Adrenal gland (tissue), 12 donors: ENCODE results near the gene HOXB1. TPM values are rescaled to one million over a fixed set of nuclear protein-coding genes. Genes with fewer than 3 reads are reported as not detected.
A peak's percentile ranks its signal among the peaks of the same experiment; 100 is the strongest.

Source experiments
- DNase-seq, 7 donors: peaks; one replicate each; pipeline ENCODE4 v3.0.0-alpha.2; 2019 to 2020
- H3K27ac ChIP-seq, 5 donors: fragments of 200-600 bp; sonication (generic) in 4 of 5; 1 replicate in 3 of 5; 2 replicates in 2 of 5; pipeline versions ENCODE4 v1.5.1 to v1.8.0; 2016 to 2020; ENCODE audit warnings: mild to moderate bottlenecking in 1 of 5
- H3K27me3 ChIP-seq: fragments of 200-600 bp; 2 replicates; pipeline ENCODE4 v1.8.0; 2021
- H3K36me3 ChIP-seq, 2 donors: fragments of 200-600 bp; replicated peaks in 1 of 2; 1 replicate in 1 of 2; 2 replicates in 1 of 2; pipeline versions ENCODE4 v1.5.1 to v1.8.0; 2018 to 2022
- H3K4me1 ChIP-seq, 2 donors: fragments of 200-600 bp; replicated peaks in 1 of 2; 1 replicate in 1 of 2; 2 replicates in 1 of 2; pipeline versions ENCODE4 v1.5.1 to v1.8.0; 2018 to 2021
- H3K4me3 ChIP-seq, 4 donors: fragments of 200-600 bp; sonication (generic) in 3 of 4; one replicate each; pipeline ENCODE4 v1.5.1; 2016 to 2018
- H3K9me3 ChIP-seq, 3 donors: fragments of 200-600 bp; sonication (generic) in 1 of 3; replicated peaks in 1 of 3; 1 replicate in 2 of 3; 2 replicates in 1 of 3; pipeline versions ENCODE4 v1.5.1 to v1.8.0; 2016 to 2021
- POLR2A ChIP-seq, 2 donors: fragments of 450-650 bp; IDR thresholded peaks; one replicate each; pipeline ENCODE4 v1.6.1; 2017; ENCODE audit warnings: antibody characterized with exemption in 2 of 2, mild to moderate bottlenecking in 2 of 2, moderate library complexity in 1 of 2
- WGBS, 4 donors: extraction: QIAGEN DNeasy Blood & Tissue Kit in 2 of 4; methylation state at CpG; one replicate each; pipeline versions ENCODE4 v1.1.5 to v1.1.7; 2013 to 2017; 5-methylcytosine and 5-hydroxymethylcytosine counted together
- intact Hi-C, 2 donors: fragments of 100-400 bp; cut with DNase I; formaldehyde crosslinking; loops; one replicate each; pipeline versions ENCODE4 v1.14.1 to v1.15.0; 2022 to 2023
- polyA plus RNA-seq, 3 donors: library from polyadenylated mRNA; stranded (reverse); fragments of 200-250 nt in 2 of 3; fragments of 350-450 nt in 1 of 3; fragmentation: Illumina TruSeq in 1 of 3; extraction: RNeasy Lipid Tissue Mini Kit (QIAGEN cat#74804) in 1 of 3; gene quantifications; one replicate each; pipeline ENCODE4 v1.2.3, GENCODE V29; 2013 to 2014
- total RNA-seq, 9 donors: library from RNA; depleted of rRNA in 4 of 9; stranded (reverse); fragments of >200 nt in 4 of 9; fragments of 120-200 nt in 1 of 9; fragmentation: NEBNext Ultra II Directional in 1 of 9; extraction: Animal tissue kit (Norgen Biotek cat#: 25700) in 1 of 9; gene quantifications; one replicate each; pipeline versions ENCODE4 v1.1.0 to v1.2.4, GENCODE V29; 2013 to 2023
- TF ChIP-seq, protein P1 (sequence below), 6 experiments: fragments of 450-650 bp in 4 of 6; fragments of 200-600 bp in 2 of 6; sonication (generic) in 1 of 6; IDR thresholded peaks; 1 replicate in 5 of 6; 2 replicates in 1 of 6; pipeline versions ENCODE4 v1.5.1 to v1.8.0; 2016 to 2021; ENCODE audit warnings: antibody characterized with exemption in 6 of 6, mild to moderate bottlenecking in 2 of 6, moderate library complexity in 1 of 6
- donor health status: healthy with polysubstance abuse.
- donor health status: Bipolar disorder and iron deficiency.
- donor health status: DM: yes; HTN: yes; CAD: no.
- donor health status: DM: no; HTN: no; CAD: no.
- donor health status: DM: no; HTN: no; CAD: no.
- donor health status: DM: yes; HTN: yes; CAD: no.

The HOXB1 gene
- total and polyA plus RNA-seq, 12 donors: not detected

DNA sequence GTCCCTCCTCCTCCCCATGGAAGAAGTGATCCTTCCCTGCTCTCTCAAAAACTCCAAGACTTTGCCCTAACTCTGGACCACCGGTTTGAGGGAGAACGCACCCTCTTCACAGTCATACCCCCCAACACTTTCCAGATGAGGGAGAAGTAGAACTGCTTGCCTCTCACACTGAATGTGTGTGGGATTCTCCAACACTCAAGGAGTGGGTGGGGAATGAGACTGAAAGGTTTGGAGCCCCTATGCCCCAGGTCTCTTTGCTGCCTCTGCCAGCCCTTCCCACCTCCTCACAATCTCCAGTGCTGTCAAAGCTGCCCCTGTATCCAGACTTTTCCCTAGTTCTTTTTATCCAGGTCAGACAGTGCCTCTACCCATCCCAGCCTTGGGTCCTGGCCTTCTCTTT lies 35.9 kb upstream of the HOXB1 start:
- intact Hi-C loops: no loop called here
- DNase-seq: no peak
- Histone ChIP-seq H3K4me3 (no peak overlapping the region), H3K36me3 (no peaks in the 10 kb centered on the region), H3K9me3 (no peaks in the 10 kb centered on the region), H3K27me3 (no peaks in the 10 kb centered on the region), H3K4me1 (peaks cover 0 to 18% of the 10 kb centered on the region in 2 donors), H3K27ac (peak overlapping the region in 1 of 5 donors; percentile 27)
- 50 to 75% (median 53%) methylated on average over 2 of the region's 2 CpGs for WGBS, 4 donors
- TF ChIP-seq POLR2A (IDR thresholded peaks at IDR 0.05): no peak
- TF ChIP-seq, protein P1, sequence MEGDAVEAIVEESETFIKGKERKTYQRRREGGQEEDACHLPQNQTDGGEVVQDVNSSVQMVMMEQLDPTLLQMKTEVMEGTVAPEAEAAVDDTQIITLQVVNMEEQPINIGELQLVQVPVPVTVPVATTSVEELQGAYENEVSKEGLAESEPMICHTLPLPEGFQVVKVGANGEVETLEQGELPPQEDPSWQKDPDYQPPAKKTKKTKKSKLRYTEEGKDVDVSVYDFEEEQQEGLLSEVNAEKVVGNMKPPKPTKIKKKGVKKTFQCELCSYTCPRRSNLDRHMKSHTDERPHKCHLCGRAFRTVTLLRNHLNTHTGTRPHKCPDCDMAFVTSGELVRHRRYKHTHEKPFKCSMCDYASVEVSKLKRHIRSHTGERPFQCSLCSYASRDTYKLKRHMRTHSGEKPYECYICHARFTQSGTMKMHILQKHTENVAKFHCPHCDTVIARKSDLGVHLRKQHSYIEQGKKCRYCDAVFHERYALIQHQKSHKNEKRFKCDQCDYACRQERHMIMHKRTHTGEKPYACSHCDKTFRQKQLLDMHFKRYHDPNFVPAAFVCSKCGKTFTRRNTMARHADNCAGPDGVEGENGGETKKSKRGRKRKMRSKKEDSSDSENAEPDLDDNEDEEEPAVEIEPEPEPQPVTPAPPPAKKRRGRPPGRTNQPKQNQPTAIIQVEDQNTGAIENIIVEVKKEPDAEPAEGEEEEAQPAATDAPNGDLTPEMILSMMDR (IDR thresholded peaks at IDR 0.05): no peak

DNA sequence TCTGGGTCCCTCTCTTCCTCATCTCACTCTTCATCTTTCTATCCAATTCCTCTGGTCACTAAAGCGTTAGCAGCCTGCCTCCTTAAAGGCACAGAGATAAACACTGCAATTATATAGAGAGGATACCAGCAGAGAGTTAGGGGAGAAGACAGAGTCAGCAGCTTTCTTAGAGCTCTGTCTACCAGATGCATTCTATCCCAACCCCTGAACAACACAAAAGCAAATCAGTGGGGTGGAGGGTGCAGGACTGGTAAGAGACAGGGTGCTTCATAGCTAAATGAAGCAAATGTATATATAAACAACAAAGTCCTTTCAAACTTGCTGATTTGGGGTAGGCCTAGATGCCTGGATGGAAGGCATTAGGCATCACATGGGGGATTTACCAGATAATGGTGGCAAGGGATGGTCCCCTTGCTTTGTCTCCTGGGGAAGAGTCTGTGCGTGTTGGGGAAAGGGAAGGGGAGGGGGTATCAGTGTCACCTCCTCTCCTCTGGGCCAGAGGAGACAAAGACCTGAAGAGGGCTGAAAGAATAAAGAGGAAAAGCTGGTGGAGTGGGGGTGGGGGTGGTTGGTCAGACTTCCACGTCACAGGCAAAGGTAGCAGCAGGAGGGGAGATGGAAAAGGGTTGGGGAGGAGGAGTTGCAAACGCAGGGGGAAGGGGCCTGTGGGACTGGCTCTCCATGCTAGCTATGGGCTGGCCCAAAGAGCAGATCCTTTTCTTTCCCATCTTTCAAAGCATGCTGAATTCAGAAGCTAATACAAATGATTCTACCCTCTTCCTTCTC lies 35.3 kb upstream of the HOXB1 start:
- no peak overlapping the region for H3K4me3 ChIP-seq
- WGBS, 4 donors: 82 to 88% (median 86%) methylated on average over 4 of the region's 4 CpGs
- no peaks in the 10 kb centered on the region for H3K27me3 ChIP-seq
- peaks cover 0 to 18% of the 10 kb centered on the region in 2 donors for H3K4me1 ChIP-seq
- H3K9me3 ChIP-seq: no peaks in the 10 kb centered on the region
- peak overlapping the region in 1 of 5 donors; percentile 27 for H3K27ac ChIP-seq
- no peak for DNase-seq
- TF ChIP-seq, protein P1 (IDR thresholded peaks at IDR 0.05): no peak
- no peak for TF ChIP-seq POLR2A (IDR thresholded peaks at IDR 0.05)
- H3K36me3 ChIP-seq: no peaks in the 10 kb centered on the region
- intact Hi-C loops: no loop called here

DNA sequence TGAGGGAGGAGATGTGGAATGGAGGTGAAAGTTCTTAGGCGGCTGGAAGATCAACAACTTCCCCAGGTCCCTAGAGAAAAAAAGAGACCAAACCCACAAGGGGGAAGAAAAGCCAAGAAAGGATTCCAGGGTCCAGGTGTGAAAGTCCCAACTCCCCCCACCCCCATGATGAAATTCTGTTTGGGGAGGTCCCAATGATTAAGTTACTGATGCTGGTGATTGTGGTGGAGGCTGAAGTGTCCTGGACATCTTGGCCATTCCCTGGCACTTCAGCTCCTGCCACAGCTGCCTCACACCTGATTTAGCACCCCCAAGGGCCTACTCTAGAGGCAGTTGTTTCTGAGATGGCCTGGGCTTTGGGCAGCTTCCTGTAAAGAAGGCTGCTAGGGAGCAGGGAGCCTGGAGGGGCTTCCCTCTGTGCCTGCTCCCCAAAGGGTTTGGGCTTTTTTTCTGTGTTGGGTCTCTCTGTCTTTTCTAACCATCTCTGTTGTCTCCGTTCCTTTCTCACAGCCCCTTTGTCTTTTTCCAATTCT lies 34.3 kb upstream of the HOXB1 start:
- peak overlapping the region in 1 of 4 donors; percentile 52 for H3K4me3 ChIP-seq
- no peaks in the 10 kb centered on the region for H3K9me3 ChIP-seq
- H3K4me1 ChIP-seq: peaks cover 0 to 25% of the 10 kb centered on the region in 2 donors
- intact Hi-C loops: no loop called here
- 79 to 93% (median 82%) methylated on average over 2 of the region's 2 CpGs for WGBS, 4 donors
- TF ChIP-seq, protein P1 (IDR thresholded peaks at IDR 0.05): no peak
- no peak for TF ChIP-seq POLR2A (IDR thresholded peaks at IDR 0.05)
- no peak for DNase-seq
- no peaks in the 10 kb centered on the region for H3K27me3 ChIP-seq
- no peaks in the 10 kb centered on the region for H3K36me3 ChIP-seq
- H3K27ac ChIP-seq: peak overlapping the region in 2 of 5 donors; percentile 44 to 74

DNA sequence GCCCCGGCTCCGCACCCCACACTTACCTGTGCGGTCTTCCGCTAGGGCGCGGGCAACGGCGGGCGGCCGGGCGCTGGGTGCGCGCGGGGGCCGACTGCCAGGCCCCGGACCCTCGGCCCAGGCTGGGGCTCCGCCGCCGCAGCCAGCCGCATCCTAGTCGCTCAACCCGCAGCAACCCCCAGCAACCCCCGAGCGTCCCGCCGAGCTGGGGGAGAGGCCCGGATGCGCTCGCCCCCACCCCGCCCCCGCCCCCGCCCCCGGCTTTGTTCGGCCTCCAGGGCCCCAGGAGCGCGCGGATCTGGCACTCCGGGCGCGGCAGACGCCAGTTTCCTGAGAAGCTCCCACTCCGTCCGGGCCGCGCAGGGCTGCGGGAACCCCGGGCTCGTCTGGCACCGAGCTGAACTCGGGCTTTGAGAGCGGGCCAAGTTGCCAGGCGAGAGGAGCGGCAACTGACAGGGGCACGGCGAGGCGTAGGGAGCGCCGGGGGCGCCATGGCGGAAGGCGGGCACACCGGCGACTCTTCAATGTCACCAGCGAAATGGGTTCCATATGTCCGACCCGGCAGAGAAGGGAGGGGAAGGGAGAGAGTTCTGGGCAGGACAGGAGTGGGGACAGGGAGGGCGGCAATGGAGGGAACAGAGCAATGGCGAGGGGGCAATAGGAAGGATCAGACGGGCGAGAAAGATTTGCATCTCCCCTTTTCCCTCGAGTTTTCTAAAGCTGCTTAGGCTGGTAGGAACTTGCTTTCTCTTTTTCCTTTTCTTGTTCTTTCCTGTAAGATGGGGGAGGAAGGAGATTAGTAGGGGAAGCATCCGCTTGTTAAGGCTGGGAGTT lies 33.6 kb upstream of the HOXB1 start:
- Histone ChIP-seq H3K27me3 (no peaks in the 10 kb centered on the region), H3K36me3 (no peaks in the 10 kb centered on the region), H3K9me3 (no peaks in the 10 kb centered on the region), H3K4me3 (peak overlapping the region in 2 of 4 donors; percentile 20 to 52), H3K4me1 (peaks cover 0 to 30% of the 10 kb centered on the region in 2 donors), H3K27ac (peak overlapping the region in 2 of 5 donors; percentile 44 to 74)
- WGBS, 4 donors: 31 to 40% (median 39%) methylated on average over 20 to 73 of the region's 73 CpGs
- peak in 2 of 7 donors; percentile 36 to 50 for DNase-seq
- intact Hi-C loops: no loop called here
- TF ChIP-seq, protein P1 (IDR thresholded peaks at IDR 0.05): no peak
- TF ChIP-seq POLR2A (IDR thresholded peaks at IDR 0.05): no peak
